ENCODE results near the gene SCAMP2. TPM values are rescaled to one million over a fixed set of nuclear protein-coding genes. Genes with fewer than 3 reads are reported as not detected.
A peak's percentile ranks its signal among the peaks of the same experiment; 100 is the strongest.

Gene SCAMP2
- total RNA-seq, 1 experiment from 2014 or later, result 97.4 TPM

DNA sequence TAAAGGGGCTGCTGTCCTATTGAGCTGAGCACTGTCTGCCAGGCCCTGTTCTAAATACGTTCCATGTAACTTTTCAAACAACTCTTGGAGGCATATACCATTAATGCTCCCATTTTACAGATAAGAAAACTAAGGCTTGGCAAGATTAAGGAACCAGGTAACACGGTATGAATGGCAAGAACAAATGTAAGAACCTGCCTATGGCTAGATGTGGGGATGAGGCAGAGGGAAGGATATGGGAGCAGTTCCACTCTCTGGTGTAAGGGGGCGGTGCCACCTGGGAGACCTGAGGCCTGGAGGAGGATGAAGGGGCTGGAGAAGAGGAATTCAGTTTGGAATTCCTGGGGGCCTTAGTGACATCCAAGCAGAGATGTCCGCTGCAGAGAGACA lies 64.3 kb downstream of the SCAMP2 start:
- BruUV-seq (replicated peaks), result no TSS peak
- no peak for DNase-seq
- no peaks in the 10 kb centered on the region for H3K9me3 ChIP-seq
- H3K27me3 ChIP-seq (replicated peaks; ENCODE audit: control insufficient read depth, insufficient read depth, low read length), result no peaks in the 10 kb centered on the region
- no peaks in the 10 kb centered on the region for H3K4me1 ChIP-seq
- Mint-ChIP-seq H3K27me3 (ENCODE audit: insufficient read depth, unreplicated experiment) (peaks cover 3% of the 10 kb centered on the region), H3K4me1 (ENCODE audit: low read depth, unreplicated experiment) (no peaks in the 10 kb centered on the region), H3K27ac (ENCODE audit: unreplicated experiment) (no peak overlapping the region), H3K9me3 (ENCODE audit: unreplicated experiment) (no peaks in the 10 kb centered on the region), H3K4me3 (ENCODE audit: unreplicated experiment) (no peak overlapping the region), H3K36me3 (ENCODE audit: insufficient read depth, unreplicated experiment) (peaks cover 19% of the 10 kb centered on the region)
- intact Hi-C loops (cut with micrococcal nuclease; ENCODE audit: unreplicated experiment), result loop anchor here (2.0 kb wide), 1 partner anchor 26 kb away; no protein-coding TSS in a partner anchor
- POLR2A ChIA-PET, result no interaction called here
- H3K4me3 ChIP-seq (ENCODE audit: low read depth, low read length), result no peak overlapping the region
- CTCF ChIA-PET, result interaction anchor here (0.5 to 0.6 kb wide), 2 partner anchors 23 to 54 kb away, joined by 3 read pairs; no protein-coding TSS in a partner anchor
- H3K36me3 ChIP-seq (ENCODE audit: control insufficient read depth, insufficient read depth, low read length), result no peaks in the 10 kb centered on the region
- TF ChIP-seq, protein P1, sequence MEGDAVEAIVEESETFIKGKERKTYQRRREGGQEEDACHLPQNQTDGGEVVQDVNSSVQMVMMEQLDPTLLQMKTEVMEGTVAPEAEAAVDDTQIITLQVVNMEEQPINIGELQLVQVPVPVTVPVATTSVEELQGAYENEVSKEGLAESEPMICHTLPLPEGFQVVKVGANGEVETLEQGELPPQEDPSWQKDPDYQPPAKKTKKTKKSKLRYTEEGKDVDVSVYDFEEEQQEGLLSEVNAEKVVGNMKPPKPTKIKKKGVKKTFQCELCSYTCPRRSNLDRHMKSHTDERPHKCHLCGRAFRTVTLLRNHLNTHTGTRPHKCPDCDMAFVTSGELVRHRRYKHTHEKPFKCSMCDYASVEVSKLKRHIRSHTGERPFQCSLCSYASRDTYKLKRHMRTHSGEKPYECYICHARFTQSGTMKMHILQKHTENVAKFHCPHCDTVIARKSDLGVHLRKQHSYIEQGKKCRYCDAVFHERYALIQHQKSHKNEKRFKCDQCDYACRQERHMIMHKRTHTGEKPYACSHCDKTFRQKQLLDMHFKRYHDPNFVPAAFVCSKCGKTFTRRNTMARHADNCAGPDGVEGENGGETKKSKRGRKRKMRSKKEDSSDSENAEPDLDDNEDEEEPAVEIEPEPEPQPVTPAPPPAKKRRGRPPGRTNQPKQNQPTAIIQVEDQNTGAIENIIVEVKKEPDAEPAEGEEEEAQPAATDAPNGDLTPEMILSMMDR (IDR thresholded peaks at IDR 0.05; ENCODE audit: insufficient read depth in 1 of 2, low read depth in 1 of 2, low read length in 1 of 2, severe bottlenecking in 1 of 2, unreplicated experiment in 1 of 2), result peak in 1 of 2 experiments; percentile 22

DNA sequence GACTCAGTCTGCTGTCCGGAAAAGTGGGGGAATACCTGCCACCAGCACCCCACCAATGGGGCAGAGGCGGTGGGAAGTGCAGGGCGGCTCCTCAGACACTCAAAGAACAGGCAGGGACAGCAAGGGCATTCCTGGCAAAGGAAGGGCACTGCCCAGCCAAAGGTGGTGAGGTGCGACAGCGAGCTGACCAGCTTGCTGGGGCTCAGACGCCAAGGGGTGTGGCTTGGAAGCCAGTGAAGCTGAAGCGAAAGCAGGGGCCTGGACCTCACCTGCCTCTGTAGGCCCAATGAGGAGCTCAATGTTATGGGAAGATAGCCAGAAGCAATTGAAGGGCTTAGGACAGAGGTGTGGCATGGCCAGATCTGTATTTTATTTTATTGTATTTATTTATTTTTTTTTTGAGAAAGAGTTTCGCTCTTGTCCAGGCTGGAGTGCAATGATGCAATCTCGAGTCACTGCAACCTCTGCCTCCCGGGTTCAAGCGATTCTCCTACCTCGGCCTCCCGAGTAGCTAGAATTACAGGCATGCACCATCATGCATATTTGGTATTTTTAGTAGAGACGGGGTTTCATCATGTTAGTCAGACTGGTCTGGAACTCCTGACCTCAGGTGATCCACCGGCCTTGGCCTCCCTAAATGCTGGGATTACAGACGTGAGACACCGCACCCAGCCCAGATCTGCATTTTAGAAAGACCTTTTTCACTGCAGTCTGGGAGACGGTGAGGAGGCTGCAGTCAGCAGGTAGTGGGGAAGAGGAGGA lies 64.9 kb downstream of the SCAMP2 start:
- Histone ChIP-seq H3K9me3 (no peaks in the 10 kb centered on the region), H3K4me3 (ENCODE audit: low read depth, low read length) (no peak overlapping the region), H3K27me3 (replicated peaks; ENCODE audit: control insufficient read depth, insufficient read depth, low read length) (no peaks in the 10 kb centered on the region), H3K4me1 (no peaks in the 10 kb centered on the region), H3K36me3 (ENCODE audit: control insufficient read depth, insufficient read depth, low read length) (no peaks in the 10 kb centered on the region)
- no peak overlapping the region for H3K27ac Mint-ChIP-seq (ENCODE audit: unreplicated experiment)
- ChIA-PET CTCF (interaction anchor here (0.5 to 0.6 kb wide), 3 partner anchors 18 to 54 kb away, joined by 3 read pairs; no protein-coding TSS in a partner anchor), POLR2A (no interaction called here)
- intact Hi-C loops (cut with micrococcal nuclease; ENCODE audit: unreplicated experiment), result loop anchor here (2.0 kb wide), 1 partner anchor 27 kb away; no protein-coding TSS in a partner anchor
- no peak overlapping the region for H3K4me3 Mint-ChIP-seq (ENCODE audit: unreplicated experiment)
- H3K9me3 Mint-ChIP-seq (ENCODE audit: unreplicated experiment), result no peaks in the 10 kb centered on the region
- H3K36me3 Mint-ChIP-seq (ENCODE audit: insufficient read depth, unreplicated experiment), result peaks cover 19% of the 10 kb centered on the region
- no peak for DNase-seq
- no peaks in the 10 kb centered on the region for H3K4me1 Mint-ChIP-seq (ENCODE audit: low read depth, unreplicated experiment)
- TF ChIP-seq, protein P1 (IDR thresholded peaks at IDR 0.05; ENCODE audit: insufficient read depth in 1 of 2, low read depth in 1 of 2, low read length in 1 of 2, severe bottlenecking in 1 of 2, unreplicated experiment in 1 of 2), result no peak
- BruUV-seq (replicated peaks), result no TSS peak
- H3K27me3 Mint-ChIP-seq (ENCODE audit: insufficient read depth, unreplicated experiment), result peaks cover under 1% of the 10 kb centered on the region

DNA sequence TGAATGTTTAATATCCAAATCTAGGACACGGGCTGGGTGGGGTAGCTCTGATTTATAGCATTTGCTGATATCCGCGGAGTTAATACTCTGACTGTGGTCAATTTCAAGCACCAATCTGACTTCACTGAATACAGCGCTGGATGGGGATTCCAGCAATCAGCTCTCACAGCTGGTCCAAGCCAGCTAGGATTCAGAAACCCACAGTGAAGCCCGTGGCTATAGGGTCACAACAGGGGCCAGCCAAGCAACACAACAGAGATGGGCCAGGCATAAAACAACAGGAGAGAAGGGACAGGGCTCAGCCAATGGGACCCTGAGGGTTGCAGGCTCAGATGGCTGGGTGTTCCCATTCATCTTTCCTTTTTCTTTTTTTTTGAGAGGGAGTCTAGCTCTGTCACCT lies 65.9 kb downstream of the SCAMP2 start:
- no peaks in the 10 kb centered on the region for H3K4me1 Mint-ChIP-seq (ENCODE audit: low read depth, unreplicated experiment)
- CTCF ChIA-PET, result no interaction called here
- intact Hi-C loops (cut with micrococcal nuclease; ENCODE audit: unreplicated experiment), result no loop called here
- H3K9me3 ChIP-seq, result no peaks in the 10 kb centered on the region
- DNase-seq, result no peak
- H3K4me1 ChIP-seq, result no peaks in the 10 kb centered on the region
- H3K36me3 Mint-ChIP-seq (ENCODE audit: insufficient read depth, unreplicated experiment), result peaks cover 26% of the 10 kb centered on the region
- H3K27ac Mint-ChIP-seq (ENCODE audit: unreplicated experiment), result no peak overlapping the region
- H3K9me3 Mint-ChIP-seq (ENCODE audit: unreplicated experiment), result no peaks in the 10 kb centered on the region
- no TSS peak for BruUV-seq (replicated peaks)
- no peaks in the 10 kb centered on the region for H3K27me3 ChIP-seq (replicated peaks; ENCODE audit: control insufficient read depth, insufficient read depth, low read length)
- no peak overlapping the region for H3K4me3 ChIP-seq (ENCODE audit: low read depth, low read length)
- no peaks in the 10 kb centered on the region for H3K36me3 ChIP-seq (ENCODE audit: control insufficient read depth, insufficient read depth, low read length)
- TF ChIP-seq, protein P1 (IDR thresholded peaks at IDR 0.05; ENCODE audit: insufficient read depth in 1 of 2, low read depth in 1 of 2, low read length in 1 of 2, severe bottlenecking in 1 of 2, unreplicated experiment in 1 of 2), result no peak
- POLR2A ChIA-PET, result no interaction called here
- no peak overlapping the region for H3K4me3 Mint-ChIP-seq (ENCODE audit: unreplicated experiment)
- no peaks in the 10 kb centered on the region for H3K27me3 Mint-ChIP-seq (ENCODE audit: insufficient read depth, unreplicated experiment)
